Glomerular endothelial cell (primary cell): ENCODE data around the gene SPIN1. TPM values are rescaled to one million over a fixed set of nuclear protein-coding genes. Genes with fewer than 3 reads are reported as not detected.
"Not testable (repeated sequence)": the region's sequence is repeated elsewhere in the genome, so short reads cannot be mapped to it uniquely, and the experiment has no call there.

Experiments used
- DNase-seq: peaks from one replicate; pipeline ENCODE4 v3.0.0-alpha.2; 2011; ENCODE audit warnings: low read depth, low spot score; ENCODE audit errors: extremely low read depth
- total RNA-seq: library from RNA; depleted of rRNA; stranded (reverse); fragments of >200 nt; gene quantifications from 2 replicates; pipeline ENCODE4 v1.2.3, GENCODE V29; 2015

SPIN1 gene
- 45.4 and 48.3 TPM in 2 replicates for total RNA-seq

DNA sequence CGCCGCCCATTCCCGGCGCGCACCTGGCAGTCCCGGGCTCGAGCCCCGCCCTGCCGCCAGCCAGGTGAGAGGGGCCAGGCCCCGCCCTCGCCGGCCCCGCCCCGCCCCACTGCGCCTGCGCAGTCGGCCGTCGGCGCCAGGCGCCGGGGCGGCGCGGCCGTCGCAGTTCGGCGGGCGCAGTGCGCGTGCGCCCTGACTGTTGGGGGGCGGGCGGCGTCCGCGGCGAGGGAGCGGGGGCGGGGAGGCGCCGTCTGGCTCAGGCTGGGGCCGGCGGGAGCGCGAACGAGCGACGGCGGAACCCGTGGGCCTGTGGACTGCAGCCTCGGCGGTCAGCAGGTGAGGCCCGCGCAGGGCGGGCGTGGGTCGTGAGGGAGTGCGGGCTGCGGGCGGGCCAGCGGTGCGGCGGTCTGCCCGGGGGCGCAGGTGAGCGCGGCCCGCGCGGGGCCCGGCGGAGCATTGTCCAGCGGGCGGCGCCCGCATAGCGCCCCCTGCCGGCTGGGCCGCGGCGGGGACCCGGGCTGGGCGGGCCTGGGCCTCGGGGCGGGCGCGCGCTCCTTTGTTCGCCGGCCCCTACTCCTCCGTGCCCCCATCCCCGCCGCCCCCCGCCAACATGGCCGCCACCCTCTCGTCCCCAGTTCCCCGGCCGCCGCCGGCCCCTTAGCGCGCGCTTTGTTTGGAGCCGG, at the start of gene SPIN1:
TSS of gene SPIN1 (plus strand) at position 242 of the 683 bp plus-strand sequence. CDS start 38,096 bp downstream, outside the sequence.
- DNase-seq: no peak

DNA sequence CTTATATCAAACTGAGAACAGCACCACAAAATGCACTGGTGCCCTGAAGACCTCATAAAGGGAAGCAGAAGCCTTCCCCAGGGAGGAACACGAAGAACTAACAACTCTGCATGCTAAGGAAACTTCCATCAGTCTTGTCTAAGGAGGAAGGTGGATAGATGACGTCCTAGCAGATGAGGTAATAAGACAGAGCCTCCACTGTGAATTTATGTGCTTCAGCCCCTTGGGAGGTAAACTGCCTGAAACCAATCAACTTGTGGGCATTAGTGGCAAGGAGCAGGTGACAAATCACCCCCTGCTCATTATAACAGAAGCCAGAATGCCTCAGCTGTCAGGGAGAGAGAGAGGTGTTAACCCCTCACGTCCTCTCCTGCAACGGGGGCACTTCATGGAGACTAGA, 48.9 kb upstream of the SPIN1 start:
- no peak for DNase-seq

DNA sequence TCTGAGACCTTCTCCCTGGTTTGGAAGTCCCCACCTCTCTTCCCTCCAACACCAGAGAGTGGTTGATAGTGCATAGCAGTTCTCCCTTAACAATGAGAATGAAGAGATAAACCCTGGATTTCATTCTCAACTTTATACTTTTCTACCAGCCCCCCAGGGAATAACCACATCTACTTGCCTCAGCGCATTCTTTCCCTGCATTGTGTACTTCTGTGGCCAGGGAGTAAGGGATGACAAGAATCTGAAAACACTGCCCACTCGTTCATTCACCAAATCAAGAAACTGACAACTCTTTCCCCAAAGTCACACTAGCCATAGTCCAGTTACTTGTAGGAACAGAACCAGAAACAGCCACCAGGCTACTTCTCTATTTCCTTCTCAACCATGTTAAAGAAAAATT, 46.0 kb upstream of the SPIN1 start:
- no peak for DNase-seq

DNA sequence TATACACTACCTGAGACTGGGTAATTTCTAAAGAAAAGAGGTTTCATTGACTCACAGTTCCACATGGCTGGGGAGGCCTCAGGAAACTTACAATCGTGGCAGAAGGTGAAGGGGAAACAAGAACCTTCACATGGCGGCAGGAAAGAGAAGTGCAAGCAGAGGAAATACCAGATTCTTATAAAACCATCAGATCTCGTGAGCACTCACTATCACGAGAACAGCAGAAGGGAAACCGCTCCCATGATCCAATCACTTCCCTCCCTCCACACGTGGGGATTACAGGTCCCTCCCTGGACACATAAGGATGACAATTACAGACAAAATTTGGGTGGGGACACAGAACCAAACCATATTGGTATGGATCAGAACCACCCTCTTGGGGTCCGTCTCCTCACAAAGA, 44.2 kb upstream of the SPIN1 start:
- DNase-seq: no peak

DNA sequence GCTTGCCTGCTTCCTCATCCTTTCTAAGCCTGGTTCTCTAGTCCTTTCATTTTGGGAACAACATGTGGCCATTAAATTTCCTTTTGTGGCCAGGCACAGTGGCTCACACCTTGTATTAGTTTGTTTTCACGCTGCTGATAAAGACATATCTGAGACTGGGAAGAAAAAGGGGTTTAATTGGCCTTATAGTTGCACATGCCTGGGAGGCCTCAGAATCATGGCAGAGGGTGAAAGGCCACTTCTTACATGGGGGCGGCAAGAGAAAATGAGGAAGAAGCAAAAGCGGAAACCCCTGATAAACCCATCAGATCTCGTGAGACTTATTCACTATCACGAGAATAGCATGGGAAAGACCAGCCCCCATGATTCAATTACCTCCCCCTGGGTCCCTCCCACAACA, 37.9 kb upstream of the SPIN1 start:
- not testable (repeated sequence) for DNase-seq

DNA sequence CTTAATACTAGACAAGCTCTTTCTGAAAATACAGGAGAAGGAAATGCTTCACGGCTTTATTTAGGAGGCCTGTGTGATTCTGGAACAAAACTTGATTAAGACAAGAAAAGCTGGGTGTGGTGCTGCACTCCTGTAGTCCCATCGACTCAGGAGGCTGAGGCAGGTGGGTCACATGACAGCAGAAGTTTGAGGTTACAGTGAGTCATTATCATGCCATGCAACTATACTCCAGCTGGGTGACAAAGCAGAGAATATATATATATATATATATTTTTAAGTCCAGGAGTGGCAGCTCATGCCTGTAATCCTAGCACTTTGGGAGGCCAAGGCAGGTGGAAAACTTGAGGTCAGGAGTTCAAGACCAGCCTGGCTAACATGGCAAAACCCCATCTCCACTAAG, 33.1 kb upstream of the SPIN1 start:
- no peak for DNase-seq

DNA sequence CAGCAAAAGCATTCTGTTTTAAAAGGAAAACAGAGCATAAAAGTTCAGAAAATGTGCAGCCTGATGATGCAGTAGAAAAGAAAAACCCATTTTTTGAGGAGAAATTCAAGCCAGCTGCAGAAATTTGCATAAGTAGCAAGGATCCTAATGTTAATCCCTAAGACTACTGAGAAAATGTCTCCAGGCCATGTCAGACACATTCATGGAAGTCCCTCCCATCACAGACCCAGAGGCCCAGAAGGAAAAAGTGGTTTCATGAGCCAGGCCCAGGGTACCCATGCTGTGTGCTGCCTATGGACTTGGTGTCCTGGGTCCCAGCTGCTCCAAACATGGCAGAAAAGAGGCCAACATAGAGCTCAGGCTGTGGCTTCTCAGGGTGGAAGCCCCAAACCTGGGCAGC, 31.0 kb upstream of the SPIN1 start:
- DNase-seq: not testable (repeated sequence)

DNA sequence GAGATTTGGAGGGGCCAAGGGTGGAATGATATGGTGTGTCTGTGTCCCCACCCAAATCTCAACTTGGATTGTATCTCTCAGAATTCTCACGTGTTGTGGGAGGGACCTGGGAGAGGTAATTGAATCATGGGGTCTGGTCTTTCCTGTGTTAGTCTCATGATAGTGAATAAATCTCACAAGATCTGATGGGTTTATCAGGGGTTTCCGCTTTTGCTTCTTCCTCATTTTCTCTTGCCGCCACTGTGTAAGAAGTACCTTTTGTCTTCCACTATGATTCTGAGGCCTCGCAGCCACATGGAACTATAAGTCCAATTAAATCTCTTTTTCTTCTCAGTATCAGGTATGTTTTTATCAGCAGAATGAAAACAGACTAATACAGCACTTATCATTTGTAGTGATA, 29.5 kb upstream of the SPIN1 start:
- DNase-seq: no peak

DNA sequence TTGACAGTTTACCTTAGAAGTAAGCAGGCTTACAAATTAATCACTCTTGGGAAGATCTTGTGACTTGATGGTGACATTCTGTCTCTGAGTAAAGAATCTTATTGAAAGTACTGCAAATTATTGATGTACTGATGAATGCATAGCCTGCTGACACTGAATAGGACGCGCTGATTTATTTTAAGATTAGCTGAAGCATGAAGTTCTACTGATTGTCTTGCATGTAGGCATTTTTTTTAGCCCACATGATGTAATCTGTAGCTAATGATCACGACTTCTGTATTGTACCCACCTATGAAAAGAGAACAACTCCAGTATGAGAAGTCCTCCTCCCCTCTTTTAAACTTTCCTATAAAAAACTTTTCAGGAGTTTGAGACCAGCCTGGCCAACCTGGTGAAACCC, 28.3 kb upstream of the SPIN1 start:
- DNase-seq: no peak

DNA sequence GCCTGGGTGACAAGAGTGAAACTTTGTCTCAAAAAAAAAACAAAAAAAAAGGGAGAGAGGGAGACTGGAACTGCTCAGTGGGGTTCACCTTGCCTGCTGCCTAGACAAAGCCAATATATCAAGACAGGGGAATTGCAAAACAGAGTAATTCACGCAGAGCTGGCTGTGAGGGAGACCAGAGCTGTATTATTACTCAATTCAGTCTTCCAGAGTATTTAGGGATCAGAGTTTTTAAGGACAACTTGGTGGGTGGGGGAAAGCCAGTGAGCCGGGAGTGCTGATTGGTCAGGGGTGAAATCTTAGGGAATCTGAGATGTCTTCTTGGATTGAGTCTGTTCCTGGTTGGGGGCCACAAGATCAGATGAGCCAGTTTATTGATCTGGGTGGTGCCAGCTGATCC, 25.6 kb upstream of the SPIN1 start:
- DNase-seq: no peak

DNA sequence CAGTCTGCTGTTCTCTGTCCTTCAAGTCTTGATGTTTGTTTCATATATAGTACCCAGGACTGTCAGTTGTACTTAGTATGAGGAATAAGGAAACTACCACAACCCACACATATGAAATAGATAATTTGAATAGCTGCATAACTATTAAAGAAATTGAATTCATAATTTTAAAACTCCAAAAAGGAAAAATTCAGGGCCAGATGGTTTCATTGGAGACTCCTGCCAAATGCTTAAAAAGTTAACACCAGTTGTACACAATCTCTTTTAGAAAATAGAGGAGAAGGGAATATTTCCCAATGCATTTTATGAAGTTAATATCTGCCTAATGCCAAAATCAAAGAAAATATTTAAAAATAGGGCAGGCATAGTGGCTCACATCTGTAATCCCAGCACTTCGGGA, 24.6 kb upstream of the SPIN1 start:
- no peak for DNase-seq

DNA sequence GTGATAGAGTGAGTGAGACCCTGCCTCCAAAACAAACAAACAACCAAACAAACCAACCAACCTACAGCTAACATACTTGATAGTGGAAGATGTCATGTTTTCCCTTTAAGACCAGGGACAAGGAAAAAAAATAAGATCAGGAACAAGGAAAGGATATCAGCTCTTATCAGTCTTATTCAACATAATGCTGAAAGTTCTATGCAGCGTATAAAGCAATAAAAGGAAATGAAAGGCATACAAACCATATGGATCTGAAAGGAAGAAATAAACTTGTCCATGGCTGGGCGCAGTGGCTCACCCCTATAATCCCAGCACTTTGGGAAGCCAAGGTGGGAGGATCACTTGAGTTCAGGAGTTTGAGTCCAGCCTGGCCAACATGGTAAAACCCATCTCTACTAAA, 23.5 kb upstream of the SPIN1 start:
- DNase-seq: no peak

DNA sequence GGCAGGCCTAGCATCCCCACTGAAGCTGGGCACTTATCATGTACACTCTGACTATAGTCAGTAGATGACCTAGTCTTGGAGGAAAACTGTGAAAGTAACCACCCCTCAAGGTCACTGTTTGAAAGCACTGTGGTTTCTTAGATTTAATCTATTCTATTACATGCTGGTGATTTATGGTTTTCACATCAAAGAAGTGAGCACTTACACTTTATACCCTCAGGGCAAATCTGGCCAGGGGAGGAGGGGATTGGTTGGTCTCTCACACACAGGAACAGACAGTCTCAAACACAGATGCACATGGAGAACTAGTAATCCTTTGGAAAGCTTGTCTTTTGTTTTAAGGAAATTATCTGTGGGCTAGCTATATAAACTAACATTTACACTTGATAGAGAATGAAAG, 17.9 kb upstream of the SPIN1 start:
- no peak for DNase-seq

DNA sequence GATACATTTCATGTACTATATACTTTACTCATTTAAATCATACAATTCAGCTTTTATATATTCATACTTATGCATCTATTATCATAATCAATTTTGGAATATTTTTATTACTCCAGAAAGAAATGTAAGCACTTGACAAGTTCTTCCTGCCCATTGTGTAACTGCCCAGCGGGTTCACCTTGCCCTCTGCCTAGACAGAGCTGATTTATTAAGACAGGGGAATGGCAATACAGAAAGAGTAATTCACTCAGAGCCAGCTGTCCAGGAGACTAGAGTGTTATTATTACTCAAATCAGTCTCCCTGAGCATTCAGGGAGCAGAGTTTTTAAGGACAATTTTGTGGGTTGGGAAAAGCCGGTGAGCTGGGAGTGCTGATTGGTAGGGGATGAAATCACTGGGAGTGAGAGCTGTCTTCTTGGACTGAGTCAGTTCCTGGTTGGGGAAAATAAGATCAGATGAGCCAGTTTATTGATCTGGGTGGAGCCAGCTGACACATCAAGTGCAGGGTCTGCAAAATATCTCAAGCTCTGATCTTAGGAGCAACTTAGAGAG, 16.1 kb upstream of the SPIN1 start:
- DNase-seq: no peak

DNA sequence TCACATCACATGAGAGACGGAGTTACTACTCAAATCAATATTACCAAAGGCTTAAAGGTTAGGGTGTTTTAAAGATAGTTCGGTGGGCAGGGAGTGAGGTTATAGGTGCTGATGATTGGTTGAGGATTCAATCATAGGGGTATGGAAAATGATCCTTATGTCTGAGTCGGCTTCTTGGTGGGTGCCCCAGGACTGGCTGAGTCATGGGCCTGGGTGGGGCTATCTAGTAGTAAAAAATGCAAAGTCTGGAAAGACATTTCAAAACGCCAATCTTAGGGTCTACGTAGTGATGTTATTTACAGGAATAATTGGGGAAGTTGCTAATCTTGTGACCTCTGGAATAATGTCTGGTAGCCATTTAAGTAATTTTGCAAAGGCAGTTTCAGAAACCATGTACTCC, 15.2 kb upstream of the SPIN1 start:
- no peak for DNase-seq

DNA sequence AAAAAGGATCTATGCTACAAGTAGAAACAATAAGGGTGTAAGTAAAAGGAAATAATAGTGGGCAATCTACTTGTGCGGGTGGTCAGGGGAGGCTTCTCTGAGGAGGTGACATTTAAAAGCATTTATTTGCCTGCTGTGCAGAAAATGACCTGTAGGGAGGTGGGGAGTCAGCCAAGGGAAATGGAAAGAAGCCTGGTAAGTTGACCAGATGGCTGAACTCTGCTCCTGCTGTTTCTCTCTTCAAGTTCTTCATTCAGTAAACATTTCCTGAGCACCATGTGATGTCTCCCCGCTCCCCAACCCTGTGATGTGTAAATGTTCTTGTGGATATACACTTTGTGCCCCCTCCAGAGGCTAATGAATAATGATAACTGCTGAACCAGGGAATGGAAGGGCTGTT, 9.9 kb upstream of the SPIN1 start:
- no peak for DNase-seq

DNA sequence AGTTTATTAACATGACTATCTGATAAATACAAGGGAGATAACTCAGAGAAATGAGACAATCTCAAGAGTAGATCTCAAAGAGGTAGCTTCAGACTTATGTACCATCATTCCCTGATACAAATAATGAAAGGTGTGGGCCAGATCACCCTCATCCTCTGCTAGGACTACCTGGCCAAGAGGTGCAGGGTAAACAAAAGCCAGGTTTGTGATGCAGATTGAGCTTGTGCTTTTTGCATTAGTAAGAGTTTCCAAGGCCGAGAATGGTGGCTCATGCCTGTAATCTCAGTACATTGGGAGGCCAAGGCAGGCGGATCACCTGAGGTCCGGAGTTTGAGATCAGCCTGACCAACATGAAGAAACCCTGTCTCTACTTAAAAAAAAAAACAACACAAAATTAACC, 8.9 kb upstream of the SPIN1 start:
- no peak for DNase-seq

DNA sequence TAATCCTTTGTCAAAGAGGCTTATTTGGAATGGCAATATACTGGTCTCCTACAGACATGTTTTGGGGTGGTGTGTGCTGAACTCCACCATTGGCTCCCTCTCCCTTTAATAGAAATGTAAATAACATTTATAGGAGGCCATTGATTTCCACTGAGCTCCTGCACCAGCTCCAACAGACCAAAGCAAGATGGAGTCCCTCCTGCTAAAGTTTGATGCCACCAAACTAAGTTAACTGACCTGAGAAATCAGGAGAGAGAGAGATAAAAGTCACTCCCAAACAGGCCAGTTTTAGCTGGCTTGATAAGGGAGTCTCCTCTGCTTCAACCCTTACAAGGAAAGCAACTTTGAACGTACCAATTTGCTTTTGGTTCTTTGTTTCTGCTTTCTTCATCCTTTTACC, 8.1 kb upstream of the SPIN1 start:
- DNase-seq: no peak

DNA sequence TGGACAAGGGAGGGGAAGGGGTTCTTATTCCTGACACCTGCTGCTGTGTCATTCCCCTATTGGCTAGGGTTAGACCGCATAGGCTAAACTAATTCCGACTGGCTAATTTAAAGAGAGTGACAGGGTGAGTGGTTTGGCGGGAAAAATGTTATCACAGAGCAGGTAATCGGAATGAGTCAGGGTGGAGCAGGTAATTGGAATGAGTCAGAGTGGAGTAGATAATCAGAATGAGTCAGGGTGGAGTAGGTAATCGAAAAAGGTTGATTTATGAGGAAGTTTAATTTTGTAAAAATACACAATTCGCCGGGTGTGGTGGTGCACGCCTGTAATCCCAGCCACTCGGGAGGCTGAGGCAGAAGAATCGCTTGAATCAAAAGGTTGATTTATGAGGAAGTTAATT, 6.9 kb upstream of the SPIN1 start:
- DNase-seq: not testable (repeated sequence)

DNA sequence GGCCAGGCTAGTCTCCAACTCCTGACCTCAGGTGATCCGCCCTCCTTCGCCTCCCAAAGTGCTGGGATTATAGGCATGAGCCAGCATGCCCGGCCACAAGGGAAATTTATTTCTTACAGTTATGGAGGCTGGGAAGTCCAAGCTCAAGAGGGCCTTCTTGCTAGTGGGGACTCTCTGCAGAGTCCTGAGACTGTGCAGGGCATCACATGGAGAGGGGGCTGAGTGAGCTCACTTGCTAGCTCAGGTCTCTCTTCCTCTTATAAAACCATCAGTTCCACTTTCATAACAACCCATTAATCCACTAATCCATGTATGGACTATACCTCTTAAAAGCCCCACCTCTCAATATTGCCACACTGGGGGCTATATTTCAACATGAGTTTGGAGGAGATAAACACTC, 5.1 kb upstream of the SPIN1 start:
- DNase-seq: no peak

DNA sequence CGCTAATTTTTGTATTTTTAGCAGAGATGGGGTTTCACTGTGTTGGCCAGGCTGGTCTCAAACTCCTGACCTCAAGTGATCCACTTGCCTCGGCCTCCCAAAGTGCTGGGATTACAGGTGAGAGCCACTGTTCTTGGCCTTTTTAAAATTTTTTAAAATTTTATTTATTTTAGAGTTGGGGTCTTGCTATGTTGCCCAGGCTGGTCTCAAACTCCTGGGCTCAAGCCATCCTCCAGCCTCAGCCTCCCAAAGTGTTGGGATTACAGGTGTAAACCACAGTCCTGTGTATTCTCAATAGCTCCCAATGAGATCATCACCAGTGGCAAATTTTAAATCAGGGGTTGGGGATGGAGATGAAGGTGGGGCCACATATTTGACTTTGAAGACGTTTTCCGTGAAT, 2.1 kb upstream of the SPIN1 start:
- not testable (repeated sequence) for DNase-seq

DNA sequence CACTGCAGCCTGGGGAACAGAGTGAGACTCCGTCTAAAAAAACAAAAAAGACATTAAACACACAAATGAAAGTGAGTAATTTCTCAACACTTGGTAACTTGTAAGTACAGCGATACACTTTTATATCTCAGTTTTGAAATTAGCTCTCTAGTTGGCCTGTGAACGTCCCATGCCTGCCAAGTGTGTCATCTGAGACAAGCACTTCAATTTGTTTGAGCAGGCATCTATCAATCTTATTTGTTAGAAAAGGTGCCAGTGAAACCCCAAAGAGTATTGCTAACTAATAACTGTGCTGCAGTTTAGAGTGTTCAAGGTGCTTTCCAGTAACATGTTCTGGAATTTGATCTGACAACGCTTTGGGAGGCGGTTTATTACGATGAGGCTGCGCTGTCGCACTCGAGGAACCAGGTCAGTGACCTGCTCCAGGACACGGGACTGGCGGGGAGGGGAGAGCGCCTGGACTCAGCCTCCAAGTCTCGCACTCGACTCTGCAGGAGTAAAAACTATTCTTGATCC, 1.1 kb upstream of the SPIN1 start:
- no peak for DNase-seq
